AML-193 (cell line): ENCODE data around the gene TEX22.

ENCODE experiments used
- DNase-seq, 2 experiments: peaks; one replicate each; lab custom pipeline; 2025; lab: John Stamatoyannopoulos, UW

TEX22 gene

DNA sequence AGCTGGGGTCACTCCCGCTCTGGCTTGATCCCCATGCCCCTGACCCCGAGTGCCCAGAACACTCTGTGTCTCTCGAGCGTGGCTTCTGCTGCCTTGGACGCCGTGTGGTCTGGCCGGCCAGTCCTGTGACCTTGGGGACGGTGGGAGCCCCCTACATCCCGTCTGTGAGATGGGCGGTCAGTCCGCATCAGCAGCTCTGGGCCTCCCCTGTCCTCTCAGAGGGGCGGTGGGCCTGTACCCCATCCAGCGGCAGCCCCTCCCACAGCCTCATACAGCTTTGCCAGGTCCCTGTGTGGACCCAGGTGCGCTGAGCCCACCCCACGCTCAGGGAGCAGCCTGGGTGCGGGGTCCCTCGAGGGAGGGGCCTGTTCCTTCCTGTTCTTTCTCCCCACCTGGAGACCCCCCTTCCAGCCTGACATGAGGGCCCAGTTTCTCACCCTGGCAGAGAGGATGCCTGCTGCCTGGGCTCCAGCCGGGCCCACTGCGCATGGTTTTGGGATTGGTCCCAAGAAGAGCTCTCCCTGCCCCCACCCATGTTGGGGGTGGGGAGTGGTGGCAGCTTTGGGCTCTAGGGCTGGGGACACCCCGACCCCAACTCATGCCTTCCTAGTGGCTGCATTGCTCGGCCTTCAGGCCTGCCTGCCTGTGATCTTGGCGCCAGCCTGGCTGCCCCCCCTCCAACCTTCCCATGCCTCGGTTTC is 22.8 kb downstream of the TEX22 start:
- no peak for DNase-seq

- DNase-seq, result no peak
Measured at GRCh38 chr14:105421723-105422615, 23.6 kb downstream of the TEX22 start.

DNA sequence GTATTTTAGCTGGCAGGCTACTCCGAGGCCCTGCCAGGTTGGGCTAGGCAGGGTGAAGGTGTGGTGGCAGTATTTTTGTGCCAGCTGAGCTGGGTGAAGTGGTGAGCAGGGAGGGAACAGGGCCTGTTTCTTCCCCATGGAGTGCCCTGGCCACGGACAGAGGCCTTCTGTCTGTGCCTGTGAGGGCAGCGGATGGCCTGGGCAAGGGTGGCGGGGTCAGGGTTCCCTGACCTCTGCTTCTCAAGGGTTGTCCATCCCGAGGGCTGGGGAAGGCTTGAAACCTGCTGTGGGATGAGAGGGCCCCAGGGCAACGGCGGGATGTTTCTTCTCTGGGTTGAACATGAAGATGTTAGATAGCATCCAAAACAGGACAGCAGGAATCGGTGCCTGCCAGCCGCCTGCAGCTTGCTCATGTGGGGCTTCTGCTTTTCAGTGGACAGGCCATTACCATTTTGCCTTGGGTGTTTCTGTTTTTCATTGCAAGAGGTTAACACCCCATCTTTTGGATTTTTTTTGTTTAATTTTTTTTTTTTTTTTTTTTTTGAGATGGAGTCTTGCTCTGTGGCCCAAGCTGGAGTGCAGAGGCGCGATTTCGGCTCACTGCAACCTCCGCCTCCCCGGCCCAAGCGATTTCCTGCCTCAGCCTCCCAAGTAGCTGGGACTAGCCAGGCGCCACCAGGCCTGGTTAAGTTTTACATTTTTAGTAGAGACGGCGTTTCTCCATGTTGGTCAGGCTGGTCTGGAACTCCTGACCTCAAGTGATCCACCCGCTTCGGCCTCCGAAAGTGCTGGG is 24.6 kb downstream of the TEX22 start:
- DNase-seq, result no peak

DNA sequence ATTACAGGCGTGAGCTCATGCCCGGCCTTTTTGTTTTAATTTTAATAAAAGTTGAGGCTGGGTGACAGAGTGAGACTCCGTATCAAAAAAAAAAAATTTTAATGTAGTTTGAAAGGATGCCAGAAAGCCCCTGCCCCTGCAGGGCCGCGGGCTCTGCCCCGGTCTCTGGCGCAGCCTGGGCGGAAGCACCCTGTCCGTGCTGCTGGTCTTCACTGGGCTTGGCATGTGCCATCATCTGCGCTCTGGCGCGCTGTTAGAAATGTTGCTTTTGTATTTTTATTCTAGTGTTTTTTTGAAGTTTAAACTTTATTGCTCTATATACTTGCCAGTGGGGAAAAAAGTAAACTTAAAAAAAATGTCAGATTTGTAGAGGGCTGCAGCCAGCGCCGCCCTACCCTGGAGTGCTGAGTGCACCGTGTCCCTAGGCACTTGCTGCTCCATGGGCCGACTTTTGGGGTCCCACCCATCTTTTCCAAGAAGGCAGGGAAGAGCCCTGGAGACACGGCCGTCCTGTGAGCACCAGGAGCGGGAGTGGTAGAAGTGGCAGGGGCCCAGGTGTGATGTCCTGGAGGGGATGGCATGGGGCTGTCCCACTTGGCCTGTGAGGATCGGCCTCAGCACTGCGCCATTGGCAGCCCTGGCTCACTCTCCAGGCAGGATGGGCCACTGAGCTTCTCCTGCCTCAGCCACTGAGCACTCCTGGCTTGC is 25.3 kb downstream of the TEX22 start:
- DNase-seq, result no peak

- DNase-seq, result no peak
Measured at GRCh38 chr14:105424861-105425260, 26.5 kb downstream of the TEX22 start.

DNA sequence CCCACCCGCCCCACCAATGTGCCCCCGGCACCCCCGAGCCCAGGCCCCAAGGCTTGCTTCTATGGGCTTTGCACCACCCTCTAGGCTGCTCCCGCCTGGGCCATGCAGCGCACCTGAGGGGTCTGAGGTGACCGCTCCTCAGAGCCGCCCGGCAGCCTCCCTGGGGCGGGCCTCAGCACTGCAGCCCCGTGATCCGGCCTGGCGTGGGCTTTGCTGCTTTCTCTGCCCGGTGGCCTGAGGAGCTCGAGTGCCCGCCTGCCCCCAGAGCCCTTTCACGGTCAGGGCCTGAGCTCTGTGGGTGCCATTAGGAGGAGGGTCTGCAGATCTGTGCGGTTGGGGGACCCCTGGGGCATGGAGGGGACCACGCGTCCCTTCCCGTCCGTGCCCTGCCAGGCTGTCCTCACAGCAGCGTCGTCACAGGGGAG is 27.5 kb downstream of the TEX22 start:
- DNase-seq, result no peak

DNA sequence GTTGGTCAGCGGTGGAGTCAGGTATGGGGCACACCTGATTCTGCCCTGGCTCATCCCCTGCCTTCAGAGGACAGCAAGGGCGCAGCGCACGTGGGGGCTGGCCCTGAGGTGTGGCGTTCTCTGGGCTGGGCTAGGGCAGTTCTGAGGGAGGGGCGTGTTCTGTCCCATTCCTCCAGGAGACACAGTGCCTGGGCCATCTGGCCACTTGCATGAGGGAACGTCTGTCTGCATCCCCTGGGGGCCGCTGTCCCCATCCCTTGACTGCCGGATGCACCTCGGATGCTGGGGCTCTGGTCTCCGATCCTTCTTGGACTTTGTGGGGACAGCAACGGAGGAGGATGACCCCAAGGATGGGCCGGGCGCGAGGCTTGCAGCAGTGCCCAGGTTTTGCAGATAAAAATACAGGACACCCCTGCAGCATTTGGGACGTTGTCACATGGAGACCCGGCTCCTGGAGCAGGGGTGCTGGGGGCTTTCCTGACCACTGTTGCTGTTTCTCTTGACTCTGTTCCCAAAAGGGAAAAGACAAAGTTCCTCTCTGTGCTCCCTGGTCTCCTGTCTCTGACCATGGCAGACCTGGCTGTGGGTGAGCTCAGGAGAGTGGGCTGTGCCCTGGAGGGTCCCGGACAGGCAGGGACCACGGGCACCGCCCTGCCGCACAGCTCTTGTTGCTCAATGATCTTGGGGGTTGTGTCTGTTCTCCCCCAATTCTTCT is 28.2 kb downstream of the TEX22 start:
- no peak for DNase-seq

DNA sequence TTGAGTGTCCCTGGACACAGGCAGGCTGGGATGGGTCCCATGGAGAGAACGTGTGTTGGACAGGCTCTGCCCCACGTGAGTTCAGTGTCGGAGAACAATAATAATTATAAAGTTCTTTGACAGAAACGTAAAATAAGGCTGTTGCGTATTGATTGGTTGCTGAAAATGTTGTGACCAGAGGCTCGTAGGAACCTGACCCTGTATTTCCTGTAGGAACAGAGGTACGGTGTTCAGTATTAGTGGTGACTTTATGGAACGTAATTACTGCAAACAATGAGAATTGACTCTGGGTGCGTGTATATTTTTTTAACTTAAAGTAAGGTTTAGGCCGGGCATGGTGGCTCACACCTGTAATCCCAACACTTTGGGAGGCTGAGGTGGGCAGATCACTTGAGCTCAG is 29.1 kb downstream of the TEX22 start:
- no peak for DNase-seq

GRCh38 chr14:105427936-105428485 is 29.7 kb downstream of the TEX22 start:
- DNase-seq, result no peak

DNA sequence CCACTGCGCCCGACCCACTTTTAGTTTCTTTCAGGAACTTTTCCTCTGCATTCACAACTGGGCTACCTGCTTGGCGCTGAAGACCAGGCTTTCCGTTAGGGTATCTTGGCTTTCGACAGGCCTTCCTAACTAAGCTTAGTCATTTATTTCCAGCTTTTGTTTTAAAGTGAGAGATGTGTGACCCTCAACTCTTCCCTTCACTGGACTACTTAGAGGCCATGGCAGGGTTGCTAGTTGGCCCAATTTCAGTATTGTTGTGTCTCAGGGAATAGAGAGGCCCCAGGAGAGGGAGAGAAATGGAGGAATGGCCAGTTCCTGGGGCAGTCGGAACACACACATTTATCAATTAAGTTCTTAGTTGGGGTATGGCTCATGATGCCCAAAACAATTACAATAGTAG is 31.7 kb downstream of the TEX22 start:
- DNase-seq, result no peak

DNA sequence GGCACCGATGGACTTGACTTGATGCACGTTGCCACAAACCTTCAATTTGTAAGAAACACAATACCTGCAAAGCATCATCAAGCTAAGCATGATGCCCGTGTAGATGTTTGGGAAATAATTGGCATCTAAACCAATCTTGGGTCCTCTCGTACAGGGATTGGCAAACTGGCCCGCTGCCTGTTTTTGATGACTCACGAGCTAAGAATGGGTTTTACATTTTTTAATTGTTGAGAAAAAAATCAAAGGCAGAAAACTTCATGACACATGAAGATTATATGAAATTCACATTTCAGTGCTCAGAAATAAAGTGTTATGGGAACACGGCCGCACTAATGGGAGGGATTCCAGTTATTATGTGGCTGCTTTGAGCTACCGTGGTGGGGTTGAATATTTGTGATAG is 32.2 kb downstream of the TEX22 start:
- DNase-seq, result no peak

DNA sequence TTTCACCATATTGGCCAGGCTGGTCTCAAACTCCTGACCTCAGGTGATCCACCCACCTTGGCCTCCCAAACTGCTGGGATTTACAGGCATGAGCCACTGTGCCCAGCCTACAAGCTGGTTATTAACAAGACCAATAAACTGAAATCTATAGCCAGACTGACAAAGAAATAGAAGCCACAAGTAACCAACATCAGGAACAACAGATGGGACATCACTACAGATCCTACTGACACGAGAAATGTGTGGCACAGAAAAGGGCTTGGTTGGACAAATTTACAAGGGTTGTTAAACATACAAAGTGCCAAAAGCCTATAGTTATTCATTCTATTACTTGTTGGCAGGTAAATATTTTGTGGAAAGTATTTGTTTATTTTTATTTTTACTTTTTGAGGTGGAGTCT is 32.9 kb downstream of the TEX22 start:
- DNase-seq, result no peak

DNA sequence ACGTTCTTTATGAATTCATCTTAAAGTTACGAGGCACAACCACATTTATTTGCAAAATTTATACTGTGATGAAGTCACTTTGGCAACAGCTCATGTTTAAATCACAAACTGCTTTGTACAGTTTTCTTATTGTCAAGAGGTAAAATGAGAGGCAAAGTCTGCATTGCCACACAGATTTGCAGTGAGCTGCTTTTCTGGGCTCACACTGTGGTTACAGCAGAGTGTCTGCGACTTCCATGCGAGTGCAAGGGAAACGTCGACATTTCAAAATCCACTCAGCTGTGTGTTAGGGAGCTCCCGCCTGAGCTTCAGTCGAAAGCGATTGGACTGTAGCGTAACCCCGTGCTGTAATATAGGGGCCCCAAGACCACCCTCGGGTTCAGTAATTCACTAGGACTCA is 34.3 kb downstream of the TEX22 start:
- DNase-seq, result no peak

DNA sequence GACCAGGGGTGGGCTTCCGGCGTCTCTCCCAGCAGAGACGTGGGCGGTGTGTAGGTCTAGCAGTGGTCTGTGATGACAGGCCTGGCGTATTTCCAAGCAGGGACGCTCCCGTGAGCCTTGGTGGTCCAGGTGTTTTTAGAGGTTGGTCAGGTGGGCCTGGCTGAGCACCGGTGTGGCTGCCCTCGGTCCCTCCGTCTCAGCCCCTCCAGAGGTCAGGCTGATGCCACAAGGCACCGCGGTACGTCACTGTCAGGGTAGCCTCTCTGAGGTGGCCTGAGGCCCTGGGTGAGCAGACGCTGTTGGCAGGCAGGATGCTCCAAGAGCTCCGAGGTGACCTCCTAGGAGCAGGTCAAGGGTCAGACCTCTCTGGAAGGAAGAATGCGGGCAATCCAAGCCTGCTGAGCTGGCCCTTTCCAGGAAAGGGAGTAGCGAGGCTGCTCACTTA is 34.8 kb downstream of the TEX22 start:
- DNase-seq, result no peak

DNA sequence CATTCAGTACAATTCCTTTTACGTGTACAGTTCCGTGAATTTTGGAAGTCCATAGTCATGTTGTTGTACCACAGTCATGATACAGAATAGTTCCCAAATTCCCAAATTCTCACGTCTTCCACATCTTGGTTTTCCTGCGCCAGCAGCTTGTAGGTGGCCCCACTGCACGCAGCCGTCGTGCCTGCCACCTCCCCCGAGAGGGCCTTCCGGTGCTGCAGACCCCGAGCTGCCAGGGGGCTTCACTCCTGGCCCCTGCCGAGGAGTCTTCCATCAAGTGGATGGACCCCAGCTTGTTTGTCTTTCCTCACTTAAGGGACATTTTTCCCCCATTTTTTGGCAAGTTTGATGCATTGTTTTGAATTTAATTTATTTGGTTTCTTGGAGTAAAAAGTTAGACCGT is 38.1 kb downstream of the TEX22 start:
- DNase-seq, result no peak

- DNase-seq, result no peak
Measured at GRCh38 chr14:105436891-105437722, 38.8 kb downstream of the TEX22 start.

DNA sequence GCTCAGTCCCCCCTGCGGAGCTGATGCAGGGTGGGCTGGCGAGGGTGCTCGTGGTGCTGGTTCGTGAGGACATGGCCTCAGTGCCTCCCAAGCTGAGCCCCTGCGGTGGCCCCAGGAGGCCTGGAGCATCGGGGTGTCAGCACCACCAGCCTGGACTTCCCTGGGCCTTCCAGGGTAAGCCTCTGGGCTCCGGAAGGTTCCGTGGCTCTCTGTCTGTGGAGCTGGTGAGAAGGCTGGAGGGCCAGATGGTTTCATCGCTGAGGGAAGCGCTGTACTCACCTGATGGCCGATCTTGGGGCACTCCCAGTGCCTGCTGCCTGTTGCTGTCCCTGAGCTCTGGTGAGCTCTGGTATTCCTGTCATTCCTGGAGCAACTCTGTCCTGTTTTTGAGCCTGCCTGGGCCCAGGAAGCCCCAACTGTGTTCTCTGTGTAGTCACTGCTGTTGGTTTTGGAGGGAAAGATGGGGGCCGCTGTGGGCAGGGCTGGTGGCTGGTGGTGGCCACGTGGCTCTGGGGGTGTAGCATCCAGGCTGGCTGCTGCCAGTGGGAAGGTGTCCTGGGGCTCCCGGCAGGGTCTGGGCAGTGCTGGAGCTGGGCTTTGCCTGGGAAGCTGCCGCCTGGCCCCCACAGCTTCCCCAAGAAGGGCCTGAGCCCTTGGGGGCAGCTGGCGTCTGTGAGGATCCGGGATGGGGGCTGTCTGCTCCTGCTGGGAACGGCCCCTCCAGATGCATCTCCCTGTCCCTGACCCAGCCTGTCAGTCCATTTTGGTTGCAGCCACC is 39.6 kb downstream of the TEX22 start:
- no peak for DNase-seq

- DNase-seq, result no peak
Measured at GRCh38 chr14:105439179-105439578, 40.8 kb downstream of the TEX22 start.
